Activated naive CD8-positive, alpha-beta T cell treated with anti-CD3 and anti-CD28 coated beads, Interleukin-2, amount 50 U/mL, for 24 hours (primary cell): Measurements from ENCODE around the gene CLEC18A.
"Not testable (repeated sequence)": the region's sequence is repeated elsewhere in the genome, so short reads cannot be mapped to it uniquely, and the experiment has no call there.

ENCODE experiments used
- ATAC-seq: fragments of 150-1000 bp; cut with Tn5 transposase; one replicate; pipeline ENCODE4 v1.10.0; 2021
- DNase-seq: peaks from one replicate; pipeline ENCODE4 v3.0.0; 2021
- H3K27ac Mint-ChIP-seq: one replicate; pipeline ENCODE4 v1.8.0; 2021; ENCODE audit warnings: mild to moderate bottlenecking, mixed read lengths
- H3K27me3 Mint-ChIP-seq: one replicate; pipeline ENCODE4 v1.8.0; 2021; ENCODE audit warnings: mixed read lengths
- H3K36me3 Mint-ChIP-seq: one replicate; pipeline ENCODE4 v1.8.0; 2021; ENCODE audit warnings: low read depth, mixed read lengths
- H3K4me1 Mint-ChIP-seq: one replicate; pipeline ENCODE4 v1.8.0; 2021; ENCODE audit warnings: mixed read lengths
- H3K4me3 Mint-ChIP-seq: one replicate; pipeline ENCODE4 v1.8.0; 2021; ENCODE audit warnings: mild to moderate bottlenecking, moderate library complexity, mixed read lengths
- H3K9me3 Mint-ChIP-seq: one replicate; pipeline ENCODE4 v1.8.0; 2021; ENCODE audit warnings: mixed read lengths

The CLEC18A gene

DNA sequence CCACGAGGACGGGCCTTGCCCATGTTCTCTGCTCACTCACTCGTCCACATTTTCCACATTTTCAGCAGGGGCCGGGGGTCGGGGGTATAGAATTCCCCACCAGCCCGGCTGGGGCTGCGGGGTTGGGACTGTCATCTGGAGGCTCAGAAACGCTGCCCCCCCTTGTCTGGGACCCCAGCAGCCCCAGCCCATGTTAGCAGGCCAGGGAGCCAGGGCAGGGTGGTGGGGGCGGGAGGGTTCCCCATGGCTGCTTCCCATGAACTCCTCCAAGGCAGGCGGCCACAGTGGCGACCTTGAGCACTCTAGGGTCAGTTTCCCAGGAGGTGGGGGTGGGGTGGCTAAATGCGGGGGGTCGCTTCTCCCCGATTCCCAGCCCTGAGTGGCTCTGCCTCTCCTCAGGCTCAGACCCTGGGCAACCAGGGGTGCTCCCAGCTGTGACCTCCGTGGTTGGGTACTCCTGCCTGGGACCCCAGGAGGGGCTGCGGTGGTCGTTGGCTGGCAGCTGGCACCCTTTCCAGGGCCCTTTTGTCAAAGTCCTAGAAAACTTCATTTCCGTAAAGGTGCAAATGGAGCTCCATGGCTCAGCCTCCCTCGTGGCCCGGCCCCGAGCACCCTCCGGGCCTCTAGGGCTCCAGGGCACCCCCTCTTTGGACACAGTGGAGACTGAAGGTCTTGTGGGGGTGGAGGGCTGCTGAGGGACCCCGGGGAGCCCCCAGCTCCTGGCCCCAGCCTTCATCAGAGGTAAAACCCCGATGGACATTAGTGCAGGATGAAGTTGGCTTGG is 1.6 kb downstream of the CLEC18A start:
- not testable (repeated sequence) for DNase-seq, ATAC-seq, H3K27me3 Mint-ChIP-seq, H3K9me3 Mint-ChIP-seq, H3K4me3 Mint-ChIP-seq, H3K27ac Mint-ChIP-seq, H3K4me1 Mint-ChIP-seq, H3K36me3 Mint-ChIP-seq

- H3K9me3 Mint-ChIP-seq, ATAC-seq, H3K4me1 Mint-ChIP-seq, H3K27ac Mint-ChIP-seq, H3K4me3 Mint-ChIP-seq, H3K27me3 Mint-ChIP-seq, H3K36me3 Mint-ChIP-seq, DNase-seq: not testable (repeated sequence)
These were observed 3.1 kb downstream of the CLEC18A start for GRCh38 chr16:69954241-69954640.

DNA sequence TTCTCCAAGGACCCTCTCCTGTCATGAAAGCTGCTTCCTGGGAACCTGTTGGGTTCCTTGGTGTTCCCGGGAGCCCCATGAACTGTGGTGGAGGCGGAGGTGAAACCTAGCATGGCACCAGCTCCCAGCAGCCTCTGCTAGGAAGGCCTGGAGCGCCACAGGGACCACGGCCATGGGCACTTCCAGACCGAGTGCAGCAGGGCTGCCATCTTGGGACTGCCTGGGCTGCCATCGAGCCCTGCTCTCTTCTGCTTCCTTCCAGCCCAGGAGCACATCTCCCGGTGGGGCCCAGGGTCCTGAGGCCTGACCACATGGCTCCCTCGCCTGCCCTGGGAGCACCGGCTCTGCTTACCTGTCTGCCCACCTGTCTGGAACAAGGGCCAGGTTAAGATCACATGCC is 12.2 kb downstream of the CLEC18A start:
- DNase-seq, H3K4me1 Mint-ChIP-seq, ATAC-seq, H3K36me3 Mint-ChIP-seq, H3K27ac Mint-ChIP-seq, H3K27me3 Mint-ChIP-seq, H3K4me3 Mint-ChIP-seq, H3K9me3 Mint-ChIP-seq: not testable (repeated sequence)

- not testable (repeated sequence) for H3K27me3 Mint-ChIP-seq, DNase-seq, H3K27ac Mint-ChIP-seq, ATAC-seq, H3K36me3 Mint-ChIP-seq, H3K4me3 Mint-ChIP-seq, H3K4me1 Mint-ChIP-seq, H3K9me3 Mint-ChIP-seq
These were observed 14.0 kb downstream of the CLEC18A start for GRCh38 chr16:69964960-69965660.

DNA sequence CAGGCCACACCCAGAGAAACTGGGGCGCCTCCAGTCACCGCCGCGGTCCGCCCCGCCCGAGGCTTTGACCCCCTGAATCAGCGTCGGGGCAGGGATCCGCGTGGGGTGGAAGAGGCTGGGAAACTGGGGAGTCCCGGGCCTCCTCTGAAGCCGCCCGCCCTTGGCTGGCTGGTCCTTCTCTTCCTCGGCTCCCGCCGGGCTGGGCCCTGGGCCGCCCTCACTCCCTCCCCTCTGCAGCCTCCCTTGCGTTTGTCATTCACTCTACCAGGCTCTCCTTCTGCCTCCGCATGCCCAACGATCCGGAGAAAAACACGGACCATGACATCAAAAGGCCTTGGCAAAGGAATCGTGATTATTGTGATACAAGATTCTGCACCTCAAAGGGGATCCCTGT is 14.5 kb downstream of the CLEC18A start:
- not testable (repeated sequence) for H3K9me3 Mint-ChIP-seq

GRCh38 chr16:69967688-69968087 is 16.6 kb downstream of the CLEC18A start:
- not testable (repeated sequence) for H3K36me3 Mint-ChIP-seq, H3K27ac Mint-ChIP-seq, H3K9me3 Mint-ChIP-seq, DNase-seq, H3K4me3 Mint-ChIP-seq, H3K4me1 Mint-ChIP-seq, ATAC-seq, H3K27me3 Mint-ChIP-seq

More for the DNA sequence above, 14.5 kb downstream of the CLEC18A start:
- not testable (repeated sequence) for H3K27me3 Mint-ChIP-seq, H3K4me3 Mint-ChIP-seq, ATAC-seq, H3K4me1 Mint-ChIP-seq, H3K27ac Mint-ChIP-seq, H3K36me3 Mint-ChIP-seq, DNase-seq

GRCh38 chr16:69968125-69968524 is 17.0 kb downstream of the CLEC18A start:
- H3K4me1 Mint-ChIP-seq, H3K9me3 Mint-ChIP-seq, H3K27me3 Mint-ChIP-seq, DNase-seq, H3K4me3 Mint-ChIP-seq, H3K27ac Mint-ChIP-seq, H3K36me3 Mint-ChIP-seq, ATAC-seq: not testable (repeated sequence)

GRCh38 chr16:69969657-69970056 is 18.5 kb downstream of the CLEC18A start:
- not testable (repeated sequence) for H3K27ac Mint-ChIP-seq, ATAC-seq, H3K9me3 Mint-ChIP-seq, H3K4me3 Mint-ChIP-seq, DNase-seq, H3K36me3 Mint-ChIP-seq, H3K27me3 Mint-ChIP-seq, H3K4me1 Mint-ChIP-seq

- H3K4me3 Mint-ChIP-seq, DNase-seq, H3K36me3 Mint-ChIP-seq, H3K4me1 Mint-ChIP-seq, H3K27me3 Mint-ChIP-seq, H3K9me3 Mint-ChIP-seq, H3K27ac Mint-ChIP-seq, ATAC-seq: not testable (repeated sequence)
These were observed 21.0 kb downstream of the CLEC18A start for GRCh38 chr16:69972120-69972519.

- not testable (repeated sequence) for H3K4me3 Mint-ChIP-seq, DNase-seq, H3K27ac Mint-ChIP-seq, H3K4me1 Mint-ChIP-seq, H3K9me3 Mint-ChIP-seq, ATAC-seq, H3K27me3 Mint-ChIP-seq, H3K36me3 Mint-ChIP-seq
These were observed 21.8 kb downstream of the CLEC18A start for GRCh38 chr16:69972935-69973334.

- not testable (repeated sequence) for H3K4me3 Mint-ChIP-seq, H3K9me3 Mint-ChIP-seq, ATAC-seq, H3K27ac Mint-ChIP-seq, H3K27me3 Mint-ChIP-seq, H3K4me1 Mint-ChIP-seq, DNase-seq, H3K36me3 Mint-ChIP-seq
These were observed 34.1 kb downstream of the CLEC18A start for GRCh38 chr16:69985196-69985595.

GRCh38 chr16:69997956-69998355 is 46.8 kb downstream of the CLEC18A start:
- not testable (repeated sequence) for H3K9me3 Mint-ChIP-seq, H3K4me1 Mint-ChIP-seq, H3K27ac Mint-ChIP-seq, H3K4me3 Mint-ChIP-seq, ATAC-seq, H3K27me3 Mint-ChIP-seq, DNase-seq, H3K36me3 Mint-ChIP-seq

GRCh38 chr16:69999801-70000200 is 48.7 kb downstream of the CLEC18A start:
- not testable (repeated sequence) for H3K4me3 Mint-ChIP-seq, H3K36me3 Mint-ChIP-seq, H3K9me3 Mint-ChIP-seq, H3K4me1 Mint-ChIP-seq, DNase-seq, H3K27ac Mint-ChIP-seq, H3K27me3 Mint-ChIP-seq, ATAC-seq

- ATAC-seq, H3K36me3 Mint-ChIP-seq, H3K4me1 Mint-ChIP-seq, H3K27me3 Mint-ChIP-seq, DNase-seq, H3K9me3 Mint-ChIP-seq, H3K4me3 Mint-ChIP-seq, H3K27ac Mint-ChIP-seq: not testable (repeated sequence)
These were observed 52.4 kb downstream of the CLEC18A start for GRCh38 chr16:70003511-70003910.

- not testable (repeated sequence) for H3K27me3 Mint-ChIP-seq, H3K27ac Mint-ChIP-seq, H3K9me3 Mint-ChIP-seq, H3K4me1 Mint-ChIP-seq, H3K4me3 Mint-ChIP-seq, ATAC-seq, DNase-seq
- peaks cover 12% of the 10 kb centered on the region for H3K36me3 Mint-ChIP-seq
These were observed 57.5 kb downstream of the CLEC18A start for GRCh38 chr16:70008604-70009003.
